Measurements from ENCODE around the gene CTAG2.

CTAG2 gene

GRCh38 chrX:154654925-154655324 lies 1.5 kb upstream of the CTAG2 start:
- no peak for DNase-seq (ENCODE audit: low read depth in 2 of 2)
- TF ChIP-seq CTCF (IDR thresholded peaks at IDR 0.05; ENCODE audit: low read depth, low read length): no peak
- no peak overlapping the region for H3K4me3 ChIP-seq (replicated peaks in 1 of 2; ENCODE audit: low read depth in 2 of 2, low read length in 2 of 2)

GRCh38 chrX:154654372-154654771 lies 993 bp upstream of the CTAG2 start:
- no peak for DNase-seq (ENCODE audit: low read depth in 2 of 2)
- TF ChIP-seq CTCF (IDR thresholded peaks at IDR 0.05; ENCODE audit: low read depth, low read length): no peak
- H3K4me3 ChIP-seq (replicated peaks in 1 of 2; ENCODE audit: low read depth in 2 of 2, low read length in 2 of 2): no peak overlapping the region

GRCh38 chrX:154653048-154653401 lies 354 bp downstream of the CTAG2 start:
- no peak overlapping the region for H3K4me3 ChIP-seq (replicated peaks in 1 of 2; ENCODE audit: low read depth in 2 of 2, low read length in 2 of 2)
- TF ChIP-seq CTCF (IDR thresholded peaks at IDR 0.05; ENCODE audit: low read depth, low read length): no peak
- no peak for DNase-seq (ENCODE audit: low read depth in 2 of 2)

- DNase-seq (ENCODE audit: low read depth in 2 of 2): no peak
- TF ChIP-seq CTCF (IDR thresholded peaks at IDR 0.05; ENCODE audit: low read depth, low read length): no peak
- H3K4me3 ChIP-seq (replicated peaks in 1 of 2; ENCODE audit: low read depth in 2 of 2, low read length in 2 of 2): no peak overlapping the region
Measured at GRCh38 chrX:154652311-154653047, 900 bp downstream of the CTAG2 start.

- TF ChIP-seq CTCF (IDR thresholded peaks at IDR 0.05; ENCODE audit: low read depth, low read length): no peak
- no peak for DNase-seq (ENCODE audit: low read depth in 2 of 2)
Measured at GRCh38 chrX:154650221-154650510, 3.2 kb downstream of the CTAG2 start.

GRCh38 chrX:154649503-154650220 lies 3.7 kb downstream of the CTAG2 start:
- no peak for TF ChIP-seq CTCF (IDR thresholded peaks at IDR 0.05; ENCODE audit: low read depth, low read length)
- DNase-seq (ENCODE audit: low read depth in 2 of 2): no peak
- H3K4me3 ChIP-seq (replicated peaks in 1 of 2; ENCODE audit: low read depth in 2 of 2, low read length in 2 of 2): no peak overlapping the region

More at GRCh38 chrX:154650221-154650510, 3.2 kb downstream of the CTAG2 start:
- H3K4me3 ChIP-seq (replicated peaks in 1 of 2; ENCODE audit: low read depth in 2 of 2, low read length in 2 of 2): no peak overlapping the region
